ENCODE data around the gene PHPT1.

GRCh38 chr9:136806067-136806466 is 43.1 kb upstream of the PHPT1 start:
- no peak for TF ChIP-seq CTCF (conservative IDR thresholded peaks at IDR 0.05; ENCODE audit: low read depth, low read length)
- TF ChIP-seq EZH2 (IDR thresholded peaks at IDR 0.05; ENCODE audit: borderline replicate concordance, low read depth, low read length, poor library complexity, severe bottlenecking), result no peak
